NCI-H1105 treated with DMSO at 0.1 percent for 48 hours (cell line): ENCODE measurements around the gene TP53TG3F.
"Not testable (repeated sequence)": the region's sequence is repeated elsewhere in the genome, so short reads cannot be mapped to it uniquely, and the experiment has no call there.

Experiments used
- DNase-seq: peaks from one replicate; lab custom pipeline; 2025; lab: John Stamatoyannopoulos, UW

The TP53TG3F gene, protein sequence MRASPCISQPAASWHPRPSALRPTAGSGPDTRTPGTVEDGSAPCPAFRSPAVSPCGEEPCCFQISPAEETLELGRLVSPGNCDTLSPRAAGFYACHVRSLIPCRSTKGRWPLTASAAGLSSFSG

DNA sequence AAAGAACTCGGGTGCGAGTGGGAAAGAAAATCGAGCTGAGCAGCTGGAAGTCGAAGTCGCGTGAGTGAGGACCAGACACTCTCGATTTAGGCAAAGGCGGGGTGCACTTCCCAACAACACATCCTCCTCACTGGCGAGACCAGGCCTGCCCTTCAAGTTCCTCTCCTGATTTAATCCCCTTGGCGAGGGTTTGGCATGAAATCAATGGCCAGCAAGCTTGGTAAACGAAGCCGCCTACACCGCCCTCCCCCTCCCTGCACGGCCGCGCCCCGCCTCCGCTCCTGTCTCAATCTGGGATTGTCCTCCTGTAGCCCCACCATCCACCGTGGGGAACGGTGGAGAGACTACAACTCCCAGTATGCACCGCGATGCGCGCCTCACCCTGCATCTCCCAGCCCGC, at the start of gene TP53TG3F:
TSS of gene TP53TG3F (plus strand) at position 301 of the 400 bp plus-strand sequence. CDS start at position 369, 68 bp downstream.
- not testable (repeated sequence) for DNase-seq

DNA sequence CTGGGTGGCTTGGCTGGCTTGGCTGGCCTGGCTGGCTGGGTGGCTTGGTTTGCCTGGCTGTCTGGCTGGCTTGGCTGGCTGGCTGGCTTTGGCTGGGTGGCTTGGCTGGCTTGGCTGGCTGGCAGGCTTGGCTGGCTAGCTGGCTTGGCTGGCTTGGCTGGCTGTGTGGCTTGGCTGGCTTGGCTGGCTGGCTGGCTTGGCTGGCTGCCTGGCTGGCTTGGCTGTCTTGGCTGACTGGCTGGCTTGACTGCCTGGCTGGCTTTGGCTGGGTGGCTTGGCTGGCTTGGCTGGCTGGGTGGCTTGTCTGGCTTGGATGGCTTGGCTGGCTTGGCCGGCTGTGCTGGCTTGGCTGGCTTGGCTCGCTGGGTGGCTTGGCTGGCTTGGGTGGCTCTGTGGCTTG, 32.2 kb downstream of the TP53TG3F start:
- not testable (repeated sequence) for DNase-seq

DNA sequence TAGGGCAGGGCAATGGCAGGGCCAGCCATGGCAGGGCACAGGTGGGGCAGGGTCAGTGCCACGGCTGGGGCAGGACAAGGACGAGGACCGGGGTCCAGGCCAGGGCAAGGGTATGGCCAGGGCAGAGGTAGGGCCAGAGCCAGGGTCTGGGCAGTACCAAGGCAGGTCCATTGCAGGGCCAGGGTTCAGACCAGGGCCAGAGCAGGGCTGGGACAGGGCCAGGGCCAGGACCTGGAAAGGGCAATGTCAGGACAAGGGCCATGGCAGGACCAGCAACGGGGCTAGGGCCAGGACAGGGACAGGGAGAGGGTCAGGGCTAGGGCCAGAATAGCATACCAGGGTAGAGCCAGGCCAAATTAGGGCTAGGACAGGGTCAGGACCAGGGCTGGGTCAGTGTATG, 47.8 kb downstream of the TP53TG3F start:
- not testable (repeated sequence) for DNase-seq

DNA sequence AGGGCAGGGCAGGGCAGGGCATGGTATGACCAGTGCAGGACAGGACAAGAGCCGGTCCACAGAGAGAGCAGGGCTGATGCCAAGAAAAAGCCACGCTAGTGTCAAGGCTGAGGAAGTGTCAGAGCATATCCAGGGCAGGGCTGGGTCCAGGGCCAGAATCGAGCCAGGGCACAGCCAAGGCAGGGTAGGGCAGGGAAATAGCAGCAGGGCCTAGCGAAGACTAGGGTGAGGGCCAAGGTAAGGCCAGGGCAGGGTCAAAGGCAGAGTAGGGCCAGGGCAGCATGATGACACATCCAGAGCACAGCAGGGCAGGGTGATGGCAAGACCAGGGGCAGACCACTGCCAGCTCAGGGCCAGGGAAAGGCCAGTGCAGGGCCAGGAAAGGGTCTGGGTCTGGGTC, 49.7 kb downstream of the TP53TG3F start:
- DNase-seq: not testable (repeated sequence)

DNA sequence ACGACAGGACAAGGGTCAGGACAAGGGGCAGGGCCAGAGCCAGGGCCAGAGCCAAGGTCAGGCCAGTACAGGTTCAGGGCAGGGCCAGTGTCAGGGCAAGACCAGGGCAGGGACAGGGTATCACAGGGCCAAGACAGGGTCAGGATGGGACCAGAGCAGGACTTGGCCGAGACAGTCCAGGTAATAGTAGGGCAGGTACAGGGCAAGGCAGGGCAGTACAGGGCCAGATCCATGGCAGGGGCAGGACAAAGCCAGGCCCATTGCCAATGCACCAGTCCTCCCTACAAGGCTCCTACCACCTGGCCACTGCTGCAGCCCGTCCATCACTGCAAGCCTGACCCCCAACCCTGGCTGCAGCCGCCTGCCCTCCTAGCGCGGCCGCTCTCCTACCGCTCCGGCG, 50.5 kb downstream of the TP53TG3F start:
- DNase-seq: not testable (repeated sequence)
